HG02938 (cell line): ENCODE results near the gene DNMT3A.

ENCODE experiments used
- ATAC-seq: cut with Tn5 transposase; IDR thresholded peaks from one replicate; pipeline ENCODE4 v1.9.1; 2021; ENCODE audit warnings: mild to moderate bottlenecking, moderate library complexity; ENCODE audit not compliant: unreplicated experiment

DNMT3A gene

GRCh38 chr2:25347846-25348245 lies 6.1 kb upstream of the DNMT3A start:
- no peak for ATAC-seq

- ATAC-seq, result no peak
These were observed 5.6 kb upstream of the DNMT3A start for GRCh38 chr2:25347205-25347815.

GRCh38 chr2:25343187-25343825 lies 1.6 kb upstream of the DNMT3A start:
- no peak for ATAC-seq

GRCh38 chr2:25342372-25343186 lies 854 bp upstream of the DNMT3A start:
- peak; percentile 78 for ATAC-seq

GRCh38 chr2:25341011-25341727 lies 556 bp downstream of the DNMT3A start:
- peak; percentile 26 for ATAC-seq

GRCh38 chr2:25340181-25340921 lies 1.4 kb downstream of the DNMT3A start:
- ATAC-seq, result no peak

- ATAC-seq, result no peak
These were observed 1.9 kb downstream of the DNMT3A start for GRCh38 chr2:25339791-25340180.

- ATAC-seq, result no peak
These were observed 2.5 kb downstream of the DNMT3A start for GRCh38 chr2:25339211-25339674.

GRCh38 chr2:25338401-25338800 lies 3.3 kb downstream of the DNMT3A start:
- ATAC-seq, result no peak

GRCh38 chr2:25337891-25338290 lies 3.8 kb downstream of the DNMT3A start:
- ATAC-seq, result no peak

- no peak for ATAC-seq
These were observed 4.4 kb downstream of the DNMT3A start for GRCh38 chr2:25337276-25337675.

GRCh38 chr2:25336383-25336841 lies 5.3 kb downstream of the DNMT3A start:
- ATAC-seq, result no peak

- ATAC-seq, result no peak
These were observed 5.8 kb downstream of the DNMT3A start for GRCh38 chr2:25335971-25336370.

GRCh38 chr2:25335204-25335603 lies 6.5 kb downstream of the DNMT3A start:
- no peak for ATAC-seq

GRCh38 chr2:25334482-25334881 lies 7.2 kb downstream of the DNMT3A start:
- ATAC-seq, result no peak

- ATAC-seq, result no peak
These were observed 7.7 kb downstream of the DNMT3A start for GRCh38 chr2:25333981-25334380.

GRCh38 chr2:25332571-25332970 lies 9.2 kb downstream of the DNMT3A start:
- no peak for ATAC-seq

GRCh38 chr2:25331686-25332365 lies 9.9 kb downstream of the DNMT3A start:
- ATAC-seq, result no peak

- ATAC-seq, result no peak
These were observed 10.8 kb downstream of the DNMT3A start for GRCh38 chr2:25330937-25331336.

- no peak for ATAC-seq
These were observed 11.5 kb downstream of the DNMT3A start for GRCh38 chr2:25330273-25330672.
